Sigmoid colon (tissue), 4 donors: ENCODE measurements around the gene ZNF200.
"Not testable (repeated sequence)": the region's sequence is repeated elsewhere in the genome, so short reads cannot be mapped to it uniquely, and the experiment has no call there.

Experiments
- POLR2A ChIP-seq, 2 donors: fragments of 450-650 bp; IDR thresholded peaks; one replicate each; pipeline ENCODE4 v1.6.1; 2016; ENCODE audit warnings: antibody characterized with exemption in 2 of 2, mild to moderate bottlenecking in 2 of 2, moderate library complexity in 2 of 2
- POLR2AphosphoS5 ChIP-seq, 4 donors: sonication (generic); formaldehyde crosslinking; IDR thresholded peaks; one replicate each; pipeline ENCODE4 v1.6.1; 2017; ENCODE audit warnings: antibody characterized with exemption in 4 of 4
- TF ChIP-seq, protein P1 (sequence below), 4 experiments: fragments of 450-650 bp in 3 of 4; fragments of 200-600 bp in 1 of 4; IDR thresholded peaks; one replicate each; pipeline ENCODE4 v1.5.1; 2016 to 2019; ENCODE audit warnings: antibody characterized with exemption in 4 of 4, mild to moderate bottlenecking in 3 of 4, moderate library complexity in 2 of 4

- TF ChIP-seq, protein P1, sequence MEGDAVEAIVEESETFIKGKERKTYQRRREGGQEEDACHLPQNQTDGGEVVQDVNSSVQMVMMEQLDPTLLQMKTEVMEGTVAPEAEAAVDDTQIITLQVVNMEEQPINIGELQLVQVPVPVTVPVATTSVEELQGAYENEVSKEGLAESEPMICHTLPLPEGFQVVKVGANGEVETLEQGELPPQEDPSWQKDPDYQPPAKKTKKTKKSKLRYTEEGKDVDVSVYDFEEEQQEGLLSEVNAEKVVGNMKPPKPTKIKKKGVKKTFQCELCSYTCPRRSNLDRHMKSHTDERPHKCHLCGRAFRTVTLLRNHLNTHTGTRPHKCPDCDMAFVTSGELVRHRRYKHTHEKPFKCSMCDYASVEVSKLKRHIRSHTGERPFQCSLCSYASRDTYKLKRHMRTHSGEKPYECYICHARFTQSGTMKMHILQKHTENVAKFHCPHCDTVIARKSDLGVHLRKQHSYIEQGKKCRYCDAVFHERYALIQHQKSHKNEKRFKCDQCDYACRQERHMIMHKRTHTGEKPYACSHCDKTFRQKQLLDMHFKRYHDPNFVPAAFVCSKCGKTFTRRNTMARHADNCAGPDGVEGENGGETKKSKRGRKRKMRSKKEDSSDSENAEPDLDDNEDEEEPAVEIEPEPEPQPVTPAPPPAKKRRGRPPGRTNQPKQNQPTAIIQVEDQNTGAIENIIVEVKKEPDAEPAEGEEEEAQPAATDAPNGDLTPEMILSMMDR (IDR thresholded peaks at IDR 0.05): not testable (repeated sequence)
- not testable (repeated sequence) for TF ChIP-seq POLR2AphosphoS5, POLR2A (IDR thresholded peaks at IDR 0.05)
These were observed 29.0 kb downstream of the ZNF200 start for GRCh38 chr16:3205939-3206338.
